Stimulated activated CD4-positive, alpha-beta T cell treated with anti-CD3 and anti-CD28 coated beads, Interleukin-4, amount 100 ng/mL, for 24 hours (primary cell): ENCODE results near the gene PRLR.

ENCODE experiments used
- DNase-seq: peaks from one replicate; pipeline ENCODE4 v3.0.0-alpha.2; 2020

Gene PRLR

GRCh38 chr5:35233121-35233520 is 2.8 kb upstream of the PRLR start:
- no peak for DNase-seq

- DNase-seq, result no peak
These were observed 1.8 kb upstream of the PRLR start for GRCh38 chr5:35232124-35232523.

- no peak for DNase-seq
These were observed 930 bp downstream of the PRLR start for GRCh38 chr5:35229076-35230037.

DNA sequence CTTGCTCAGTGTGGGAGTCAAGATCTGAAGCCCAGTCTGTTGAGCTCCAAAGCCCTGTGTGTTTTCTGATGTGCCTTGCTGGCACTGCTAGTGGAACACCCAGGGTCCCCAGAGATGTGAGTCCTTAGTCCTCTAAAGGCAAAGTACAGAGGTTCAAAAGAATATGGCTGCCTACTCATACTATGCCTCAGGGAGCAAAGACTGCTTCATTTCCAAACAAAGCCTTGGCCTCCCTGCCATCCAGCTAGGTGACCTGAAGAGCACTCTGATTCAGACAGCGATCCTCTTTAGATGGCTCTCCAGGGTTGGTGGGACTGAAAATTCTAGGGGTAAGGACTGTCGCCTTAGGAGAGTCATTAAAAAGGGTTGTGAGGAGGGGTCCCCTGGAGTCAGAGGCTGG is 2.0 kb downstream of the PRLR start:
- no peak for DNase-seq

GRCh38 chr5:35227720-35228119 is 2.6 kb downstream of the PRLR start:
- no peak for DNase-seq

DNA sequence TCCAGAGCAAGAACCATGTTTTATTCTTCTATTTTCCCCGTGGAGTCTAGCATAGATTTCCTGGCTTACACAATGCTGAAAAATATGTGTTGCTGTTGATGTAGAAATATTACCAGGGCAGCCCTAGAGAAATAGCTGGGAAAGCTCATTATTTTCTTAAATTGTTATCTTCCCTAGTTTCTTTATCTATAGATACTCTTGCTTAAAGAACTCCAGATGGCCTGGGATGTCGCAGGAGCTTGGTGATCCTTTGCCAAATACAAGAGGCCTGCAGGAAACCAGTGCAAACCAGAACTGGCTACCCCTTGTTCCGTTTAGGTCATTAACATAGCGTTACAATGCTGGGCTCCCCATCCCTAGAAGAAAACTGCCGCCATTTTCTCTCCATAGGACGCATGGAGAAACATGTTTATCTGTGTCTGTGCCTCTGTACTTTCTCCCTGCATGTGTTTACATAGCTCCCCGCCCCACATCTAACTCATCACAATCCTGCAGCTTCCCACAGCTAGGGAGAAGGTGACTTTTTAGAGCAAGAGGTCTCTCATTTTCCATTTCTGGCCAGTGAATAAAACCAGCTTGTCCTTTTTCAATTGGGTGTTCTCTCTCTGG is 6.4 kb downstream of the PRLR start:
- no peak for DNase-seq

- no peak for DNase-seq
These were observed 9.3 kb downstream of the PRLR start for GRCh38 chr5:35220967-35221366.

GRCh38 chr5:35218981-35219380 is 11.3 kb downstream of the PRLR start:
- DNase-seq, result no peak

GRCh38 chr5:35214051-35214450 is 16.2 kb downstream of the PRLR start:
- DNase-seq, result no peak

DNA sequence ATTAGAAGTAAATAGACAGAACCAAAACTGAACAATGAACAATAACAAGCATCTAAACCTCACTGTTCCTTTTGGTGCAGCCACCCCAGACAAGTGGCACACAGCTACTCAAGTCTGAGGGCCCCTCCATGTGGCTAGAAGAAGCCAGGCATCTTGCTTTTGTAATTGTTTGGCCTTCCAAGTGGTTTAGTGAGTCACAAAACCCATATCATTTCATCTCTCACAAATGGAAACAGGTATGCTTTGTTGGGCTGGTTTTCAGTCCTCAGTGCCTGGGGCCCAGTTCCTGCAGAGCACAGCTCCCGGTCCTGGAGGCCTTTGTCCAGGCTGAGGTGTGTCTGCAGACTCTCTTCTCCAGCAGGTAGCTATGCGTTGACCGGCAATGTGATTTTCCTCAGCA is 16.7 kb downstream of the PRLR start:
- DNase-seq, result no peak

DNA sequence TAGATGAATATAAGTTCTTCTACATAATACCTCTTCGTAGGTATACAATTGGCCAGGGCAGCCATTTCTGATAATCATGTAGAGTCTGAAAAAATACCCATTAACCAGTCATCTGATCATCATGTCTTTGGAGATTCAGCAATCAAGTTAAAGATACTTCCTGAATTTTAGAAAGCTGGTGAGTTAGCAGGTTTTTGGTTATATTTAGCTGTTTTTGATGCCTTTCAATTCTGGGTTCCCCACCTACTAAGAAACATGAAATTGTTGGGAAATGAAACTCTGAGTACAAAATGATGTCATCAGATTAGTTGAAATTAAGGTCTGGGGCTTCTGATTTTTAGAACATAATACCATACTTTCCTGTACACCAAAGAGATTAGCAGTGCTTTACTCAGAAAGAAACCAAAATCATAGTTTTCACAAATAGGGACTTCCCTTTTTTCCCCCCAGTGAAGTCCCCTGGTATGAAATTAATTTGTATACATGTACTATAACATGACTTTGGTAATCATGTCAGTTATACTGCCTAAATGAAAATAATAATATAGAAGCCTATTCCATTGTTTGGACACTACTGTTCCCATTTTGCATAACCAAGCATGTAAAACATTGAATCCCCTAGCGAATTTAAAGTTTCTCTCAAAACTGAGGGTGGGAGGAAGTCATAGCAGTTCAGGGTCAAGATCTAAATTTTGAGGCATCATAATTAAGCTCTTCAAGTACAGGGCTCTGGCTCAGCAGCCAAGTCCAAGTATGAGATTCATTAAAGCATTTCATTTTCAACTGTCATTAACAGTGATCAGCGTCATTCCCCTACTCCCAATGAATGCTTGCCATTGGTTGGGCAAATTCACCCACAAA is 17.9 kb downstream of the PRLR start:
- DNase-seq, result no peak

GRCh38 chr5:35209862-35210261 is 20.4 kb downstream of the PRLR start:
- DNase-seq, result no peak

- DNase-seq, result no peak
These were observed 24.7 kb downstream of the PRLR start for GRCh38 chr5:35205606-35206005.

- DNase-seq, result no peak
These were observed 25.1 kb downstream of the PRLR start for GRCh38 chr5:35205186-35205585.

DNA sequence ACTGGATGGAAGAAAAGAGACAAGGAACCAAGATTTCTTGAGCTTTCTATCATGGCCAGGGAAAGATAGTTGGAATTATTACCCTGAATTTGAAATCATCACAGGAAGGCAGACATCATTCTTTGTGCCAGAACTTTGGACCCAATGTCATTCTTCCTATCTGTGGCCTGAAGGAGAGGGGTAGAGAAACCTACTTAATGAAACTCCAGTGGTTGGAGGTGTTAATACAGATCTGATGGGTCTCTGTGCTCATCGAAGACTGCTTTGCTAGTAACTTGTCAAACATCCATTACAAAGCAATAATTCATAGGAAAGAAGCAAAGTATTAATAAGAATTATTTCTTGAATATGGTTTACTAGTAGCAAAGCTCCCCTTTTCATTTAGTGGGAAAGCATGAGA is 26.9 kb downstream of the PRLR start:
- no peak for DNase-seq

DNA sequence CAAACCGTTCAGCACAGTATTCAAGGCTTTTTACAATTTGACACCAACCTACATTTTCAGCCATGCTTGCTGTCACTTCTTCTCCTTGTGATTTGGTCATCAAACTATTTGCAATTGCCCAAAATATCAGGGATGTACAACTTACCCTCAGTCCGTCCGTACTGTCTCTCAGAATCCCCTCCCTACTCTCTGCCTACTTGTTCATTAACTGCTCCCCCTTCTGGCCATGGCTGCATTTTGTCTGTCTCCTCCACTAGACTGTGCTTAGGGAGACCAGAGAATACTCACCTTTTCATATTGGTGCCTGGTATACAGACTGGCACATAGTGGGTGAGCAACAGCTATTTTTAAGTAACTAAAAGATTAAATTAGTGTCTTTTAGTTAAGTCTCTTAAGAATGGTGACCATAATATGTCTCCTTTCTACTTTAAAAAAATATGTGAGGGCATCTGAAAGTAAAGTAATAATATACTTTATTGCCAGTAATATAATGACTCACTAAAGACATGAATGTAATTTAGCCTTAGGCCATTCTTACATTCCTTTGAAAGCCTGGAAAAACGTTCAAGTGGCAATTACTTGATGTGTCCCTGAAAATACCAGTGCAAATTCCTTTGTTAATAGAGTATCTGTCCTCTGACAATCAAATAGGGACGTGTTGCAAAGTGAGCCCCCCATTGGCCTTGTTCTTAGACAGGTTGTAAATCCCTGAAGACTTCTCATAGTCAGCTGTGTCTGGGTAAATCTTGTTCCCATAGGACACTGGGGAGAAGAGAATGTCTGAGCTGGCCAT is 27.8 kb downstream of the PRLR start:
- DNase-seq, result peak; percentile 40

GRCh38 chr5:35201291-35201690 is 29.0 kb downstream of the PRLR start:
- DNase-seq, result no peak

- DNase-seq, result no peak
These were observed 30.4 kb downstream of the PRLR start for GRCh38 chr5:35199886-35200285.

- no peak for DNase-seq
These were observed 31.6 kb downstream of the PRLR start for GRCh38 chr5:35198686-35199085.

GRCh38 chr5:35198075-35198474 is 32.2 kb downstream of the PRLR start:
- DNase-seq, result no peak

- DNase-seq, result no peak
These were observed 32.9 kb downstream of the PRLR start for GRCh38 chr5:35197351-35197750.

GRCh38 chr5:35195472-35195852 is 34.8 kb downstream of the PRLR start:
- no peak for DNase-seq
